H1 (cell line): ENCODE data around the gene NR2E3. TPM values are rescaled to one million over a fixed set of nuclear protein-coding genes. Genes with fewer than 3 reads are reported as not detected.

Experiments used
- CTCF ChIA-PET: fragments of 300-600 bp; sonication (Branson Sonifier 250); formaldehyde crosslinking; loops from one replicate; lab custom pipeline; 2021; ENCODE audit not compliant: partially characterized antibody; lab: Charles Lee
- POLR2A ChIA-PET: fragments of 300-600 bp; sonication (Branson Sonifier 250); formaldehyde crosslinking; loops from one replicate; lab custom pipeline; 2021; ENCODE audit warnings: inconsistent platforms; ENCODE audit not compliant: partially characterized antibody; lab: Charles Lee
- DNase-seq, 2 experiments: peaks; one replicate each; pipeline versions ENCODE4 v3.0.0 to v3.0.0-alpha.2; 2010 to 2022; ENCODE audit warnings: low spot score in 2 of 2, low read depth in 1 of 2, mixed read lengths in 1 of 2
- FAIRE-seq: peaks from 2 replicates; lab custom pipeline; 2011; peaks lifted over from hg19 to GRCh38; lab: Jason Lieb, UNC
- H2AFZ ChIP-seq: 2 replicates; pipeline ENCODE4 v1.8.1; 2012; ENCODE audit warnings: low read length, inconsistent platforms
- H2AK5ac ChIP-seq: 2 replicates; pipeline ENCODE4 v1.6.1; 2013; ENCODE audit warnings: low read depth, low read length
- H2BK120ac ChIP-seq: replicated peaks from 2 replicates; pipeline ENCODE3; 2013; ENCODE audit warnings: low read depth, low read length, inconsistent platforms
- H2BK12ac ChIP-seq: 2 replicates; pipeline ENCODE4 v1.6.1; 2013; ENCODE audit warnings: low read depth, low read length
- H2BK15ac ChIP-seq: 2 replicates; pipeline ENCODE4 v1.6.1; 2013; ENCODE audit warnings: low read length
- H2BK20ac ChIP-seq: 2 replicates; pipeline ENCODE4 v1.6.1; 2013; ENCODE audit warnings: low read length
- H2BK5ac ChIP-seq: 2 replicates; pipeline ENCODE4 v1.6.1; 2013; ENCODE audit warnings: low read depth, low read length
- H3K14ac ChIP-seq: 2 replicates; pipeline ENCODE4 v1.6.1; 2013; ENCODE audit warnings: inconsistent platforms; ENCODE audit not compliant: insufficient read length
- H3K18ac ChIP-seq: 2 replicates; pipeline ENCODE4 v1.6.1; 2013; ENCODE audit warnings: low read length; ENCODE audit errors: extremely low read depth
- H3K23ac ChIP-seq: 2 replicates; pipeline ENCODE4 v1.6.1; 2013; ENCODE audit warnings: inconsistent platforms; ENCODE audit not compliant: insufficient read length
- H3K23me2 ChIP-seq: 2 replicates; pipeline ENCODE4 v1.6.1; 2013; ENCODE audit warnings: low read depth, low read length
- H3K27ac ChIP-seq: 2 replicates; pipeline ENCODE4 v1.6.1; 2011; ENCODE audit warnings: low read depth, low read length, inconsistent platforms
- H3K27me3 ChIP-seq, 4 experiments: replicated peaks in 1 of 4; 1 replicate in 1 of 4; 2 replicates in 3 of 4; pipeline versions ENCODE4 v1.6.1 to v1.8.1; 2011 to 2013; ENCODE audit warnings: low read length in 3 of 4, mild to moderate bottlenecking in 3 of 4, inconsistent platforms in 2 of 4, mixed read lengths in 2 of 4, moderate library complexity in 1 of 4; ENCODE audit not compliant: control insufficient read depth in 3 of 4, insufficient read depth in 3 of 4; ENCODE audit errors: extremely low read depth in 1 of 4
- H3K36me3 ChIP-seq, 4 experiments: 2 replicates each; pipeline versions ENCODE4 v1.6.1 to v1.8.1; 2011 to 2013; ENCODE audit warnings: mild to moderate bottlenecking in 4 of 4, low read length in 3 of 4, moderate library complexity in 2 of 4, control low read depth in 1 of 4, inconsistent platforms in 1 of 4; ENCODE audit not compliant: insufficient read depth in 4 of 4, control insufficient read depth in 2 of 4
- H3K4ac ChIP-seq: replicated peaks from 2 replicates; pipeline ENCODE3; 2013; ENCODE audit warnings: low read length, low read depth, mixed read lengths, inconsistent platforms; ENCODE audit not compliant: insufficient read length
- H3K4me1 ChIP-seq, 4 experiments: replicated peaks in 1 of 4; 1 replicate in 1 of 4; 2 replicates in 3 of 4; pipeline versions ENCODE4 v1.6.1 to v1.8.1; 2011 to 2013; ENCODE audit warnings: low read length in 3 of 4, inconsistent platforms in 2 of 4, mixed read lengths in 1 of 4; ENCODE audit not compliant: insufficient read depth in 4 of 4, control insufficient read depth in 3 of 4
- H3K4me2 ChIP-seq, 2 experiments: 2 replicates each; pipeline versions ENCODE4 v1.6.1 to v1.8.1; 2011 to 2013; ENCODE audit warnings: low read depth in 2 of 2, low read length in 2 of 2, control low read depth in 1 of 2, inconsistent platforms in 1 of 2, mild to moderate bottlenecking in 1 of 2; ENCODE audit not compliant: insufficient read depth in 1 of 2
- H3K4me3 ChIP-seq, 4 experiments: fragments of 200-600, 300-600 bp in 1 of 4; sonication (generic), shearing (Covaris generic), sonication (Bioruptor Twin) in 1 of 4; 2 replicates each; pipeline versions ENCODE4 v1.5.1 to v1.8.1; 2011 to 2016; ENCODE audit warnings: low read length in 4 of 4, low read depth in 3 of 4, control low read depth in 2 of 4, inconsistent platforms in 2 of 4, mild to moderate bottlenecking in 2 of 4, mixed read lengths in 1 of 4, moderate library complexity in 1 of 4; ENCODE audit not compliant: insufficient read depth in 2 of 4; ENCODE audit errors: extremely low read depth in 1 of 4
- H3K56ac ChIP-seq: replicated peaks from 2 replicates; pipeline ENCODE3; 2013; ENCODE audit warnings: low read depth, mild to moderate bottlenecking, mixed read lengths, low read length, inconsistent platforms; ENCODE audit not compliant: insufficient read length
- H3K79me1 ChIP-seq: 2 replicates; pipeline ENCODE4 v1.6.1; 2013; ENCODE audit warnings: low read depth, low read length, control low read depth
- H3K79me2 ChIP-seq, 2 experiments: 2 replicates each; pipeline versions ENCODE4 v1.6.1 to v1.8.1; 2012 to 2013; ENCODE audit warnings: low read length in 2 of 2, mild to moderate bottlenecking in 2 of 2, inconsistent platforms in 1 of 2; ENCODE audit not compliant: insufficient read depth in 2 of 2, control insufficient read depth in 1 of 2
- H3K9ac ChIP-seq, 4 experiments: replicated peaks in 1 of 4; 1 replicate in 1 of 4; 2 replicates in 3 of 4; pipeline versions ENCODE4 v1.6.1 to v1.8.1; 2011 to 2013; ENCODE audit warnings: low read depth in 3 of 4, low read length in 3 of 4, control low read depth in 2 of 4, mild to moderate bottlenecking in 2 of 4, moderate library complexity in 2 of 4, inconsistent platforms in 1 of 4; ENCODE audit errors: extremely low read depth in 1 of 4
- H3K9me3 ChIP-seq, 2 experiments: 2 replicates each; pipeline versions ENCODE4 v1.6.1 to v1.8.1; 2012 to 2013; ENCODE audit warnings: mild to moderate bottlenecking in 2 of 2, moderate library complexity in 2 of 2, control low read depth in 1 of 2, inconsistent platforms in 1 of 2, low read depth in 1 of 2, low read length in 1 of 2, mixed read lengths in 1 of 2; ENCODE audit not compliant: insufficient read depth in 2 of 2
- H4K20me1 ChIP-seq, 2 experiments: replicated peaks in 1 of 2; 2 replicates each; pipeline versions ENCODE3 to v1.8.1; 2011 to 2013; ENCODE audit warnings: inconsistent platforms in 2 of 2, low read length in 2 of 2, mild to moderate bottlenecking in 1 of 2; ENCODE audit not compliant: insufficient read depth in 2 of 2, control insufficient read depth in 1 of 2
- H4K5ac ChIP-seq: 2 replicates; pipeline ENCODE4 v1.6.1; 2013; ENCODE audit warnings: low read length, low read depth, mixed read lengths, inconsistent platforms; ENCODE audit not compliant: insufficient read length
- H4K8ac ChIP-seq: 2 replicates; pipeline ENCODE4 v1.8.0; 2013; ENCODE audit warnings: mild to moderate bottlenecking, moderate library complexity, low read length, inconsistent platforms; ENCODE audit not compliant: insufficient read depth; ENCODE audit errors: extremely low read depth
- H4K91ac ChIP-seq: replicated peaks from 2 replicates; pipeline ENCODE3; 2013; ENCODE audit warnings: low read length, mixed read lengths, inconsistent platforms; ENCODE audit not compliant: insufficient read length
- CTCF ChIP-seq, 3 experiments: IDR thresholded peaks; 1 replicate in 2 of 3; 2 replicates in 1 of 3; pipeline versions ENCODE4 v1.5.1 to v1.6.1; 2011; ENCODE audit warnings: low read length in 3 of 3, mild to moderate bottlenecking in 3 of 3, inconsistent platforms in 2 of 3, low read depth in 1 of 3, moderate library complexity in 1 of 3; ENCODE audit not compliant: insufficient read depth in 1 of 3; ENCODE audit errors: control extremely low read depth in 1 of 3
- SP1 ChIP-seq: IDR thresholded peaks from 2 replicates; pipeline ENCODE4 v1.6.1; 2011; ENCODE audit warnings: low read depth, low read length
- WGBS, 2 experiments: shearing (Covaris generic) in 1 of 2; methylation state at CpG; one replicate each; pipeline versions ENCODE4 v1.1.6 to v1.1.7; 2013 to 2015; ENCODE audit warnings: low lambda C conversion rate in 2 of 2, mixed read lengths in 2 of 2, inconsistent platforms in 1 of 2, low coverage in 1 of 2, missing lambda C conversion rate in 1 of 2; ENCODE audit not compliant: insufficient replicate concordance in 2 of 2, insufficient coverage in 1 of 2, insufficient read length in 1 of 2; ENCODE audit errors: extremely low coverage in 1 of 2, missing lambda C conversion rate in 1 of 2; 5-methylcytosine and 5-hydroxymethylcytosine counted together
- polyA plus RNA-seq, 7 experiments: library from polyadenylated mRNA; depleted of rRNA in 3 of 7; stranded (reverse) in 5 of 7; unstranded in 2 of 7; fragments of >200 nt in 5 of 7; fragments of 200-250 nt in 2 of 7; gene quantifications; 1 replicate in 5 of 7; 2 replicates in 1 of 7; 4 replicates in 1 of 7; pipeline versions ENCODE4 v1.2.1 to v1.2.3, GENCODE V29; 2011 to 2013; ENCODE audit warnings: missing spikeins in 2 of 7, mixed read lengths in 2 of 7
- total RNA-seq: library from RNA; stranded (reverse); fragmentation: NEBNext Ultra II Directional; extraction: Animal tissue kit (Norgen Biotek cat#: 25700); gene quantifications from 2 replicates; pipeline ENCODE4 v1.2.1, GENCODE V29; 2021

The NR2E3 gene
- total and polyA plus RNA-seq, 2 of the 8 experiments (the other 6 are each of a cell fraction or from before 2014, with no cell fraction given): 0.56 to 0.80 TPM

DNA sequence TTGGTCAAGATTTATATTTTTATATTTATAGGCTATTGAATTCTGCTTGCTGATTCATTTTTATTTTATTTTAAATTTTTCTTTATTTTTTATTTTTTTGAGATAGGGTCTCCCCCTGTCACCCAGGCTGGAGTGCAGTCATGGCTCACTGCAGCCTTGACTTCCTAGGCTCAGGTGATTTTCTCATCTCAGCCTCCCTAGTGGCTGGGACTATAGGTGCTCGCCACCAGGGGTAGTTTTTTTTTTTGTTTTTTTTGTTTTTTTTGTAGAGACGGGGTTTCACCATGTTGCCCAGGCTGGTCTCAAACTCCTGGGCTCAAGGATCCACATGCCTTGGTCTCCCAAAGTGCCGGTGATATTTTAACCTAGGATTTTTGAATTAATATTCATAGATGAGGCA lies 31.2 kb downstream of the NR2E3 start:
- POLR2A ChIA-PET: no interaction called here
- Histone ChIP-seq H3K4me3 (no peak overlapping the region), H3K18ac (no peak overlapping the region), H2BK12ac (no peak overlapping the region), H2AK5ac (no peak overlapping the region), H2BK5ac (no peak overlapping the region), H3K14ac (no peak overlapping the region), H2BK120ac (no peak overlapping the region), H3K79me2 (no peaks in the 10 kb centered on the region), H3K4me1 (no peaks in the 10 kb centered on the region), H3K23me2 (no peaks in the 10 kb centered on the region), H4K8ac (no peak overlapping the region), H3K79me1 (no peaks in the 10 kb centered on the region), H2BK20ac (no peak overlapping the region), H3K27me3 (no peaks in the 10 kb centered on the region), H3K27ac (no peak overlapping the region), H3K36me3 (no peaks in the 10 kb centered on the region), H3K56ac (no peak overlapping the region), H3K23ac (no peak overlapping the region), H4K91ac (no peak overlapping the region), H2BK15ac (no peak overlapping the region), H4K20me1 (no peaks in the 10 kb centered on the region), H3K4me2 (no peak overlapping the region), H4K5ac (no peak overlapping the region), H2AFZ (no peak overlapping the region), H3K9me3 (no peaks in the 10 kb centered on the region), H3K9ac (no peak overlapping the region), H3K4ac (no peak overlapping the region)
- peak in 1 of 3 experiments; percentile 25; a peak in 2 of 4 replicates for TF ChIP-seq CTCF (IDR thresholded peaks at IDR 0.05; ENCODE audit: control extremely low read depth in 1 of 3, insufficient read depth in 1 of 3, low read depth in 1 of 3, low read length in 3 of 3)
- TF ChIP-seq SP1: no peak
- CTCF ChIA-PET: interaction anchor here (0.6 kb wide), 2 partner anchors 14 to 28 kb away, joined by 3 read pairs; no protein-coding TSS in a partner anchor
- FAIRE-seq (no peak), DNase-seq (no peak)
- 92% methylated on average over 3 of the region's 3 CpGs; no CpG with 5 or more reads in 1 of the 2 experiments for WGBS, 2 experiments
